ENCODE results near the gene LRGUK. TPM values are rescaled to one million over a fixed set of nuclear protein-coding genes. Genes with fewer than 3 reads are reported as not detected.

The LRGUK gene
- total RNA-seq, 6 experiments from 2014 or later, result 0.13 to 0.37 (median 0.31) TPM; not detected in 1

GRCh38 chr7:134187893-134188292 is 60.8 kb downstream of the LRGUK start:
- H3K36me3 ChIP-seq, result no peaks in the 10 kb centered on the region
- ATAC-seq, result no peak
- TF ChIP-seq CTCF (IDR thresholded peaks at IDR 0.05), result no peak
- TF ChIP-seq POLR2A (IDR thresholded peaks at IDR 0.05), result no peak

GRCh38 chr7:134188311-134188710 is 61.2 kb downstream of the LRGUK start:
- no peaks in the 10 kb centered on the region for H3K9me3 ChIP-seq
- TF ChIP-seq POLR2A (IDR thresholded peaks at IDR 0.05), result no peak
- no peak for TF ChIP-seq CTCF (IDR thresholded peaks at IDR 0.05)
- 88% methylated on average over 4 of the region's 4 CpGs for WGBS (ENCODE audit: insufficient coverage, low coverage, low lambda C conversion rate, missing lambda C conversion rate)

More at GRCh38 chr7:134187893-134188292, 60.8 kb downstream of the LRGUK start:
- intact Hi-C loops (cut with DNase I), result no loop called here
- no peak for DNase-seq
- Histone ChIP-seq H3K9me3 (no peaks in the 10 kb centered on the region), H3K27me3 (no peaks in the 10 kb centered on the region), H3K4me3 (no peak overlapping the region), H3K27ac (no peak overlapping the region), H3K4me1 (no peaks in the 10 kb centered on the region)
- WGBS (ENCODE audit: insufficient coverage, low coverage, low lambda C conversion rate, missing lambda C conversion rate), result 86% methylated on average over 1 of the region's 1 CpG

GRCh38 chr7:134189559-134189958 is 62.4 kb downstream of the LRGUK start:
- intact Hi-C loops (cut with DNase I), result no loop called here
- H3K27ac ChIP-seq, result no peak overlapping the region
- no peaks in the 10 kb centered on the region for H3K4me1 ChIP-seq
- TF ChIP-seq POLR2A (IDR thresholded peaks at IDR 0.05) (no peak), CTCF (IDR thresholded peaks at IDR 0.05) (no peak)
- no peak overlapping the region for H3K4me3 ChIP-seq
- H3K27me3 ChIP-seq, result no peaks in the 10 kb centered on the region
- ATAC-seq (peak; percentile 38 to 69 (median 66)), DNase-seq (no peak)
- H3K9me3 ChIP-seq, result no peaks in the 10 kb centered on the region
- no peaks in the 10 kb centered on the region for H3K36me3 ChIP-seq

More at GRCh38 chr7:134188311-134188710, 61.2 kb downstream of the LRGUK start:
- DNase-seq (no peak), ATAC-seq (no peak)
- Histone ChIP-seq H3K4me3 (no peak overlapping the region), H3K36me3 (no peaks in the 10 kb centered on the region), H3K27ac (no peak overlapping the region), H3K27me3 (no peaks in the 10 kb centered on the region), H3K4me1 (no peaks in the 10 kb centered on the region)
- intact Hi-C loops (cut with DNase I), result no loop called here

GRCh38 chr7:134191876-134192275 is 64.7 kb downstream of the LRGUK start:
- 92% methylated on average over 2 of the region's 3 CpGs for WGBS (ENCODE audit: insufficient coverage, low coverage, low lambda C conversion rate, missing lambda C conversion rate)
- no peak for TF ChIP-seq CTCF (IDR thresholded peaks at IDR 0.05)
- TF ChIP-seq POLR2A (IDR thresholded peaks at IDR 0.05), result no peak
- no peak for DNase-seq
- Histone ChIP-seq H3K4me3 (no peak overlapping the region), H3K9me3 (no peaks in the 10 kb centered on the region), H3K4me1 (no peaks in the 10 kb centered on the region), H3K27ac (no peak overlapping the region), H3K27me3 (no peaks in the 10 kb centered on the region), H3K36me3 (no peaks in the 10 kb centered on the region)
- intact Hi-C loops (cut with DNase I), result no loop called here
- ATAC-seq, result no peak

- no peak for ATAC-seq
Measured at GRCh38 chr7:134193240-134193639, 66.1 kb downstream of the LRGUK start.

More at GRCh38 chr7:134193240-134193639, 66.1 kb downstream of the LRGUK start:
- Histone ChIP-seq H3K4me3 (no peak overlapping the region), H3K36me3 (no peaks in the 10 kb centered on the region), H3K27ac (no peak overlapping the region), H3K9me3 (no peaks in the 10 kb centered on the region), H3K4me1 (no peaks in the 10 kb centered on the region), H3K27me3 (no peaks in the 10 kb centered on the region)
- DNase-seq, result no peak
- intact Hi-C loops (cut with DNase I), result no loop called here
- 80% methylated on average over 1 of the region's 1 CpG for WGBS (ENCODE audit: insufficient coverage, low coverage, low lambda C conversion rate, missing lambda C conversion rate)
- TF ChIP-seq CTCF (IDR thresholded peaks at IDR 0.05) (no peak), POLR2A (IDR thresholded peaks at IDR 0.05) (no peak)

Measured in right lobe of liver (tissue), 6 donors.